ENCODE data around the gene C11orf42. TPM values are rescaled to one million over a fixed set of nuclear protein-coding genes. Genes with fewer than 3 reads are reported as not detected.

Gene C11orf42
- total RNA-seq (not detected), polyA plus RNA-seq (not detected)

GRCh38 chr11:6205366-6205765 is at the start of gene C11orf42:
Gene C11orf42 (plus strand): TSS chr11:6205557. CDS start chr11:6205616, 59 bp downstream.
- peaks cover 0 to 16% (median 0%) of the 10 kb centered on the region in 3 donors for H3K36me3 ChIP-seq
- intact Hi-C loops (cut with DNase I), result no loop called here
- DNase-seq (no peak), ATAC-seq (no peak), FAIRE-seq (no peak)
- no peaks in the 10 kb centered on the region for H3K9me3 ChIP-seq
- H3K4me1 ChIP-seq, result no peaks in the 10 kb centered on the region
- no peaks in the 10 kb centered on the region for H3K27me3 ChIP-seq
- no peak for TF ChIP-seq CTCF (IDR thresholded peaks at IDR 0.05)
- H3K4me3 ChIP-seq, result no peak within 1 kb of the TSS
- 88 to 100% methylated on average over 1 of the region's 1 CpG for WGBS, 2 donors
- no peak within 1 kb of the TSS for H3K27ac ChIP-seq

GRCh38 chr11:6156628-6157359 is 48.6 kb upstream of the C11orf42 start:
- Histone ChIP-seq H3K4me3 (no peak overlapping the region), H3K9me3 (no peaks in the 10 kb centered on the region), H3K4me1 (no peaks in the 10 kb centered on the region), H3K36me3 (no peaks in the 10 kb centered on the region), H3K27me3 (no peaks in the 10 kb centered on the region), H3K27ac (no peak overlapping the region)
- WGBS, 2 donors, result 60 to 74% methylated on average over 7 of the region's 7 CpGs
- TF ChIP-seq CTCF (IDR thresholded peaks at IDR 0.05), result no peak
- intact Hi-C loops (cut with DNase I), result no loop called here
- no peak for FAIRE-seq
- no peak for DNase-seq
- no peak for ATAC-seq

- Histone ChIP-seq H3K4me3 (no peak within 1 kb of the TSS), H3K36me3 (no peaks in the 10 kb centered on the region), H3K9me3 (no peaks in the 10 kb centered on the region), H3K27ac (no peak within 1 kb of the TSS), H3K27me3 (no peaks in the 10 kb centered on the region), H3K4me1 (no peaks in the 10 kb centered on the region)
- ATAC-seq (no peak), FAIRE-seq (no peak), DNase-seq (no peak)
- no peak for TF ChIP-seq CTCF (IDR thresholded peaks at IDR 0.05)
- intact Hi-C loops (cut with DNase I), result no loop called here
- WGBS, 2 donors, result 40 to 43% methylated on average over 1 of the region's 1 CpG
These were observed 35.1 kb upstream of the C11orf42 start, which contains the start of gene OR52B2 for GRCh38 chr11:6170226-6170625. Gene OR52B2 (minus strand): TSS chr11:6170326. CDS start chr11:6170326, 0 bp downstream.

- no peak for ATAC-seq
- Histone ChIP-seq H3K27me3 (no peaks in the 10 kb centered on the region), H3K27ac (no peak overlapping the region), H3K4me1 (no peaks in the 10 kb centered on the region), H3K36me3 (no peaks in the 10 kb centered on the region), H3K4me3 (no peak overlapping the region), H3K9me3 (no peaks in the 10 kb centered on the region)
- DNase-seq, result no peak
- intact Hi-C loops (cut with DNase I), result no loop called here
- no peak for TF ChIP-seq CTCF (IDR thresholded peaks at IDR 0.05)
- 44 to 56% methylated on average over 2 of the region's 2 CpGs for WGBS, 2 donors
- no peak for FAIRE-seq
These were observed 29.9 kb upstream of the C11orf42 start for GRCh38 chr11:6175440-6175839.

- DNase-seq (no peak), FAIRE-seq (no peak), ATAC-seq (no peak)
- intact Hi-C loops (cut with DNase I), result no loop called here
- H3K36me3 ChIP-seq, result no peaks in the 10 kb centered on the region
- no peaks in the 10 kb centered on the region for H3K9me3 ChIP-seq
- no peak overlapping the region for H3K4me3 ChIP-seq
- H3K27me3 ChIP-seq, result no peaks in the 10 kb centered on the region
- no peak overlapping the region for H3K27ac ChIP-seq
- no peak for TF ChIP-seq CTCF (IDR thresholded peaks at IDR 0.05)
- no peaks in the 10 kb centered on the region for H3K4me1 ChIP-seq
These were observed 13.6 kb upstream of the C11orf42 start for GRCh38 chr11:6191742-6192141.
